Ovary (tissue), 3 donors: ENCODE measurements around the gene LTBP2.

Experiments used
- EP300 ChIP-seq: sonication (generic); formaldehyde crosslinking; IDR thresholded peaks from one replicate; pipeline ENCODE4 v1.6.1; 2017; ENCODE audit warnings: antibody characterized with exemption
- POLR2A ChIP-seq: fragments of 450-650 bp; IDR thresholded peaks from one replicate; pipeline ENCODE4 v1.6.1; 2017; ENCODE audit warnings: antibody characterized with exemption, mild to moderate bottlenecking, moderate library complexity
- TF ChIP-seq, protein P1 (sequence below), 3 donors: fragments of 450-650 bp in 2 of 3; fragments of 200-600 bp in 1 of 3; IDR thresholded peaks; one replicate each; pipeline versions ENCODE4 v1.5.1 to v1.8.0; 2016 to 2022; ENCODE audit warnings: antibody characterized with exemption in 3 of 3, mild to moderate bottlenecking in 1 of 3
- donor health status: DM: no; HTN: no; CAD: no.

DNA sequence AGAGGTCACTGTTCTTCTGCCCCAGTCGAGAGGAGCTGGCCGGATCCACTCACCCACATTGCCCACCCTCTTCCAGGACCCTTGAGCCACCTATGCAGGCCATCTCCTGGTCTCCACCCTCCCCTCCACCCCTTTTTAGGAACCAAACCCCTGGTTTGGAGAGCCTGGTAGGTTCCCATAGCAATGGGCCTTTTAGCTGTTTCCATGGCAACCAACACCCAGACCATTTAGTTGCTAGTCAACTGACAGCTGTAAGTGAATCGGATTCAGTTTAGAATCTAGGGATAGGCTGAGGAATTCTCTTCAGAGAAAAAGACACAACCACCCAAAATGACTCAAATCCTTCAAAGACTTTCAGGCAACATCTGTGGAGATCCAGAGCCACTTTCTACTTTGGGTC is 135.4 kb downstream of the LTBP2 start:
- TF ChIP-seq, protein P1, sequence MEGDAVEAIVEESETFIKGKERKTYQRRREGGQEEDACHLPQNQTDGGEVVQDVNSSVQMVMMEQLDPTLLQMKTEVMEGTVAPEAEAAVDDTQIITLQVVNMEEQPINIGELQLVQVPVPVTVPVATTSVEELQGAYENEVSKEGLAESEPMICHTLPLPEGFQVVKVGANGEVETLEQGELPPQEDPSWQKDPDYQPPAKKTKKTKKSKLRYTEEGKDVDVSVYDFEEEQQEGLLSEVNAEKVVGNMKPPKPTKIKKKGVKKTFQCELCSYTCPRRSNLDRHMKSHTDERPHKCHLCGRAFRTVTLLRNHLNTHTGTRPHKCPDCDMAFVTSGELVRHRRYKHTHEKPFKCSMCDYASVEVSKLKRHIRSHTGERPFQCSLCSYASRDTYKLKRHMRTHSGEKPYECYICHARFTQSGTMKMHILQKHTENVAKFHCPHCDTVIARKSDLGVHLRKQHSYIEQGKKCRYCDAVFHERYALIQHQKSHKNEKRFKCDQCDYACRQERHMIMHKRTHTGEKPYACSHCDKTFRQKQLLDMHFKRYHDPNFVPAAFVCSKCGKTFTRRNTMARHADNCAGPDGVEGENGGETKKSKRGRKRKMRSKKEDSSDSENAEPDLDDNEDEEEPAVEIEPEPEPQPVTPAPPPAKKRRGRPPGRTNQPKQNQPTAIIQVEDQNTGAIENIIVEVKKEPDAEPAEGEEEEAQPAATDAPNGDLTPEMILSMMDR (IDR thresholded peaks at IDR 0.05): no peak
- TF ChIP-seq POLR2A: no peak
- no peak for TF ChIP-seq EP300
